ENCODE data around the gene FOCAD. TPM values are rescaled to one million over a fixed set of nuclear protein-coding genes. Genes with fewer than 3 reads are reported as not detected.
A peak's percentile ranks its signal among the peaks of the same experiment; 100 is the strongest.

FOCAD gene
- total RNA-seq, 1 donor from 2014 or later: 28.7 TPM

- Mint-ChIP-seq H3K9me3 (ENCODE audit: low read depth) (no peaks in the 10 kb centered on the region), H3K27ac (ENCODE audit: unreplicated experiment) (no peak overlapping the region), H3K4me1 (ENCODE audit: low read depth) (peaks cover 9% of the 10 kb centered on the region), H3K4me3 (ENCODE audit: unreplicated experiment) (no peak overlapping the region), H3K36me3 (ENCODE audit: low read depth) (peaks cover 9% of the 10 kb centered on the region), H3K27me3 (ENCODE audit: low read depth) (no peaks in the 10 kb centered on the region)
- TF ChIP-seq CTCF (IDR thresholded peaks at IDR 0.05): no peak
- DNase-seq (ENCODE audit: low spot score): no peak
Measured at GRCh38 chr9:20929276-20929675, 245.2 kb downstream of the FOCAD start.

GRCh38 chr9:20930836-20931235, 246.8 kb downstream of the FOCAD start:
- TF ChIP-seq CTCF (IDR thresholded peaks at IDR 0.05): no peak
- peaks cover 9% of the 10 kb centered on the region for H3K36me3 Mint-ChIP-seq (ENCODE audit: low read depth)
- H3K4me1 Mint-ChIP-seq (ENCODE audit: low read depth): peaks cover 9% of the 10 kb centered on the region
- no peak overlapping the region for H3K27ac Mint-ChIP-seq (ENCODE audit: unreplicated experiment)
- DNase-seq (ENCODE audit: low spot score): no peak
- no peaks in the 10 kb centered on the region for H3K27me3 Mint-ChIP-seq (ENCODE audit: low read depth)
- peaks cover 2% of the 10 kb centered on the region for H3K9me3 Mint-ChIP-seq (ENCODE audit: low read depth)
- H3K4me3 Mint-ChIP-seq (ENCODE audit: unreplicated experiment): no peak overlapping the region

GRCh38 chr9:20940447-20941173, 256.6 kb downstream of the FOCAD start:
- H3K4me1 Mint-ChIP-seq (ENCODE audit: low read depth): peaks cover 3% of the 10 kb centered on the region

GRCh38 chr9:20941174-20941690, 257.2 kb downstream of the FOCAD start:
- Mint-ChIP-seq H3K9me3 (ENCODE audit: low read depth) (no peaks in the 10 kb centered on the region), H3K4me3 (ENCODE audit: unreplicated experiment) (no peak overlapping the region), H3K27me3 (ENCODE audit: low read depth) (no peaks in the 10 kb centered on the region), H3K4me1 (ENCODE audit: low read depth) (peaks cover 3% of the 10 kb centered on the region), H3K27ac (ENCODE audit: unreplicated experiment) (no peak overlapping the region), H3K36me3 (ENCODE audit: low read depth) (peaks cover 5% of the 10 kb centered on the region)
- peak; percentile 99 for TF ChIP-seq CTCF (IDR thresholded peaks at IDR 0.05)
- no peak for DNase-seq (ENCODE audit: low spot score)

More at GRCh38 chr9:20940447-20941173, 256.6 kb downstream of the FOCAD start:
- no peak for DNase-seq (ENCODE audit: low spot score)
- no peak for TF ChIP-seq CTCF (IDR thresholded peaks at IDR 0.05)
- peaks cover 7% of the 10 kb centered on the region for H3K36me3 Mint-ChIP-seq (ENCODE audit: low read depth)
- no peak overlapping the region for H3K27ac Mint-ChIP-seq (ENCODE audit: unreplicated experiment)
- H3K27me3 Mint-ChIP-seq (ENCODE audit: low read depth): no peaks in the 10 kb centered on the region
- H3K9me3 Mint-ChIP-seq (ENCODE audit: low read depth): no peaks in the 10 kb centered on the region
- H3K4me3 Mint-ChIP-seq (ENCODE audit: unreplicated experiment): no peak overlapping the region

- Mint-ChIP-seq H3K27ac (ENCODE audit: unreplicated experiment) (no peak overlapping the region), H3K9me3 (ENCODE audit: low read depth) (no peaks in the 10 kb centered on the region), H3K36me3 (ENCODE audit: low read depth) (peaks cover 2% of the 10 kb centered on the region), H3K4me3 (ENCODE audit: unreplicated experiment) (no peak overlapping the region), H3K27me3 (ENCODE audit: low read depth) (no peaks in the 10 kb centered on the region), H3K4me1 (ENCODE audit: low read depth) (peaks cover 3% of the 10 kb centered on the region)
- DNase-seq (ENCODE audit: low spot score): no peak
- no peak for TF ChIP-seq CTCF (IDR thresholded peaks at IDR 0.05)
Measured at GRCh38 chr9:20944507-20944906, 260.4 kb downstream of the FOCAD start.

Measured in chondrocyte (in vitro differentiated cells).